Stimulated activated CD4-positive, alpha-beta T cell treated with anti-CD3 and anti-CD28 coated beads, Interleukin-15, amount 100 ng/mL, for 24 hours (primary cell): ENCODE results near the gene KCNN3.
A peak's percentile ranks its signal among the peaks of the same experiment; 100 is the strongest.

ENCODE experiments used
- DNase-seq: peaks from one replicate; pipeline ENCODE4 v3.0.0-alpha.2; 2020

The KCNN3 gene

GRCh38 chr1:154813846-154814505 is 56.1 kb downstream of the KCNN3 start:
- no peak for DNase-seq

- no peak for DNase-seq
Observed at GRCh38 chr1:154813300-154813816, 56.7 kb downstream of the KCNN3 start.

- DNase-seq, result no peak
Observed at GRCh38 chr1:154812877-154813276, 57.2 kb downstream of the KCNN3 start.

GRCh38 chr1:154810571-154810970 is 59.5 kb downstream of the KCNN3 start:
- DNase-seq, result peak; percentile 15

GRCh38 chr1:154809436-154810413 is 60.4 kb downstream of the KCNN3 start:
- DNase-seq, result peak; percentile 14

- no peak for DNase-seq
Observed at GRCh38 chr1:154808909-154809262, 61.2 kb downstream of the KCNN3 start.

GRCh38 chr1:154808261-154808908 is 61.7 kb downstream of the KCNN3 start:
- no peak for DNase-seq

- DNase-seq, result no peak
Observed at GRCh38 chr1:154807048-154807591, 63.0 kb downstream of the KCNN3 start.

GRCh38 chr1:154806333-154806732 is 63.7 kb downstream of the KCNN3 start:
- no peak for DNase-seq

GRCh38 chr1:154802982-154803920 is 66.8 kb downstream of the KCNN3 start:
- no peak for DNase-seq

GRCh38 chr1:154802336-154802969 is 67.6 kb downstream of the KCNN3 start:
- no peak for DNase-seq

- no peak for DNase-seq
Observed at GRCh38 chr1:154801234-154802011, 68.7 kb downstream of the KCNN3 start.

GRCh38 chr1:154799188-154799587 is 70.9 kb downstream of the KCNN3 start:
- no peak for DNase-seq

GRCh38 chr1:154798645-154799044 is 71.4 kb downstream of the KCNN3 start:
- DNase-seq, result no peak

GRCh38 chr1:154797175-154797574 is 72.9 kb downstream of the KCNN3 start:
- DNase-seq, result no peak

- DNase-seq, result no peak
Observed at GRCh38 chr1:154796303-154796892, 73.7 kb downstream of the KCNN3 start.

GRCh38 chr1:154794608-154795007 is 75.5 kb downstream of the KCNN3 start:
- DNase-seq, result no peak

- DNase-seq, result no peak
Observed at GRCh38 chr1:154793685-154794084, 76.4 kb downstream of the KCNN3 start.

- no peak for DNase-seq
Observed at GRCh38 chr1:154792899-154793298, 77.2 kb downstream of the KCNN3 start.
